Body of pancreas (tissue), 4 donors: ENCODE results near the gene RING1. TPM values are rescaled to one million over a fixed set of nuclear protein-coding genes. Genes with fewer than 3 reads are reported as not detected.

Source experiments
- ATAC-seq: fragments of 150-250 bp; one replicate; pipeline ENCODE4 v1.9.1; 2016
- DNase-seq, 4 donors: peaks; one replicate each; pipeline ENCODE4 v3.0.0-alpha.2; 2019
- H3K27ac ChIP-seq, 4 donors: fragments of 200-600 bp; sonication (generic); 1 replicate in 3 of 4; 2 replicates in 1 of 4; pipeline versions ENCODE4 v1.5.1 to v1.6.1; 2016 to 2019; ENCODE audit warnings: mild to moderate bottlenecking in 1 of 4, mixed read lengths in 1 of 4, moderate library complexity in 1 of 4
- H3K27me3 ChIP-seq, 2 donors: fragments of 200-600 bp; sonication (generic); one replicate each; pipeline ENCODE4 v1.6.0; 2016; ENCODE audit warnings: mild to moderate bottlenecking in 1 of 2
- H3K36me3 ChIP-seq, 2 donors: fragments of 200-600 bp; sonication (generic); replicated peaks in 1 of 2; 2 replicates each; pipeline ENCODE4 v1.5.1; 2016; ENCODE audit warnings: low read depth in 2 of 2; ENCODE audit not compliant: insufficient read depth in 1 of 2
- H3K4me1 ChIP-seq: fragments of 200-600 bp; sonication (generic); one replicate; pipeline ENCODE4 v1.6.0; 2016
- H3K4me3 ChIP-seq, 2 donors: fragments of 200-600 bp; sonication (generic); 1 replicate in 1 of 2; 2 replicates in 1 of 2; pipeline ENCODE4 v1.5.1; 2016 to 2019
- H3K9me3 ChIP-seq, 3 donors: fragments of 200-600 bp; sonication (generic); 1 replicate in 2 of 3; 2 replicates in 1 of 3; pipeline ENCODE4 v1.5.1; 2016
- CTCF ChIP-seq, 7 experiments: fragments of 450-650 bp in 4 of 7; fragments of 200-600 bp in 3 of 7; sonication (generic) in 3 of 7; IDR thresholded peaks; one replicate each; pipeline ENCODE4 v1.5.1; 2016 to 2019; ENCODE audit warnings: antibody characterized with exemption in 7 of 7
- POLR2A ChIP-seq, 3 donors: fragments of 450-650 bp; IDR thresholded peaks; one replicate each; pipeline ENCODE4 v1.6.1; 2016; ENCODE audit warnings: antibody characterized with exemption in 3 of 3, mild to moderate bottlenecking in 2 of 3
- WGBS, 2 donors: methylation state at CpG; one replicate each; pipeline ENCODE4 v1.1.5; 2017; 5-methylcytosine and 5-hydroxymethylcytosine counted together
- intact Hi-C: fragments of 100-400 bp; cut with DNase I; formaldehyde crosslinking; loops from one replicate; pipeline ENCODE4 v1.15.1; 2023
- total RNA-seq, 2 donors: library from RNA; depleted of rRNA; stranded (reverse); fragments of >200 nt; gene quantifications; one replicate each; pipeline ENCODE4 v1.1.0, GENCODE V29; 2016

RING1 gene
- total RNA-seq, 2 donors from 2014 or later, result 11.2 to 28.3 TPM

GRCh38 chr6:33172688-33173534 lies 35.4 kb upstream of the RING1 start:
- Histone ChIP-seq H3K4me3 (no peak overlapping the region), H3K4me1 (no peaks in the 10 kb centered on the region), H3K9me3 (no peaks in the 10 kb centered on the region), H3K27ac (no peak overlapping the region), H3K36me3 (no peaks in the 10 kb centered on the region), H3K27me3 (no peaks in the 10 kb centered on the region)
- WGBS, 2 donors, result 32 to 43% methylated on average over 12 to 16 of the region's 16 CpGs
- peak in 6 of 7 experiments; percentile 21 to 58 (median 44) for TF ChIP-seq CTCF (IDR thresholded peaks at IDR 0.05)
- TF ChIP-seq POLR2A (IDR thresholded peaks at IDR 0.05), result no peak
- peak in 1 of 4 donors; percentile 24 for DNase-seq
- intact Hi-C loops, result no loop called here
- peak; percentile 46 for ATAC-seq

GRCh38 chr6:33173535-33174180 lies 34.6 kb upstream of the RING1 start:
- Histone ChIP-seq H3K27ac (no peak overlapping the region), H3K27me3 (no peaks in the 10 kb centered on the region), H3K4me3 (no peak overlapping the region), H3K36me3 (no peaks in the 10 kb centered on the region), H3K4me1 (no peaks in the 10 kb centered on the region), H3K9me3 (no peaks in the 10 kb centered on the region)
- WGBS, 2 donors, result 49 to 56% methylated on average over 11 of the region's 11 CpGs
- TF ChIP-seq POLR2A (IDR thresholded peaks at IDR 0.05) (no peak), CTCF (IDR thresholded peaks at IDR 0.05) (no peak)
- ATAC-seq (no peak), DNase-seq (no peak)
- intact Hi-C loops, result no loop called here

GRCh38 chr6:33174784-33175183 lies 33.5 kb upstream of the RING1 start:
- no peak for ATAC-seq
- H3K4me3 ChIP-seq, result no peak overlapping the region
- no peak overlapping the region for H3K27ac ChIP-seq
- 80 to 91% methylated on average over 4 of the region's 4 CpGs for WGBS, 2 donors
- no peaks in the 10 kb centered on the region for H3K36me3 ChIP-seq
- TF ChIP-seq CTCF (IDR thresholded peaks at IDR 0.05) (no peak), POLR2A (IDR thresholded peaks at IDR 0.05) (no peak)
- H3K27me3 ChIP-seq, result no peaks in the 10 kb centered on the region
- no peaks in the 10 kb centered on the region for H3K4me1 ChIP-seq
- DNase-seq, result no peak
- no peaks in the 10 kb centered on the region for H3K9me3 ChIP-seq
- intact Hi-C loops, result no loop called here

GRCh38 chr6:33175436-33176069 lies 32.7 kb upstream of the RING1 start:
- no peaks in the 10 kb centered on the region for H3K27me3 ChIP-seq
- TF ChIP-seq POLR2A (IDR thresholded peaks at IDR 0.05) (no peak), CTCF (IDR thresholded peaks at IDR 0.05) (no peak)
- 59% methylated on average over 9 of the region's 10 CpGs for WGBS, 2 donors
- intact Hi-C loops, result no loop called here
- H3K4me1 ChIP-seq, result no peaks in the 10 kb centered on the region
- no peaks in the 10 kb centered on the region for H3K9me3 ChIP-seq
- ATAC-seq (no peak), DNase-seq (no peak)
- H3K27ac ChIP-seq, result no peak overlapping the region
- H3K4me3 ChIP-seq, result no peak overlapping the region
- no peaks in the 10 kb centered on the region for H3K36me3 ChIP-seq
